Body of pancreas (tissue), 4 donors: Measurements from ENCODE around the gene GPATCH1.

Source experiments
- CTCF ChIP-seq, 7 experiments: fragments of 450-650 bp in 4 of 7; fragments of 200-600 bp in 3 of 7; sonication (generic) in 3 of 7; IDR thresholded peaks; one replicate each; pipeline ENCODE4 v1.5.1; 2016 to 2019; ENCODE audit warnings: antibody characterized with exemption in 7 of 7
- POLR2A ChIP-seq, 3 donors: fragments of 450-650 bp; IDR thresholded peaks; one replicate each; pipeline ENCODE4 v1.6.1; 2016; ENCODE audit warnings: antibody characterized with exemption in 3 of 3, mild to moderate bottlenecking in 2 of 3

DNA sequence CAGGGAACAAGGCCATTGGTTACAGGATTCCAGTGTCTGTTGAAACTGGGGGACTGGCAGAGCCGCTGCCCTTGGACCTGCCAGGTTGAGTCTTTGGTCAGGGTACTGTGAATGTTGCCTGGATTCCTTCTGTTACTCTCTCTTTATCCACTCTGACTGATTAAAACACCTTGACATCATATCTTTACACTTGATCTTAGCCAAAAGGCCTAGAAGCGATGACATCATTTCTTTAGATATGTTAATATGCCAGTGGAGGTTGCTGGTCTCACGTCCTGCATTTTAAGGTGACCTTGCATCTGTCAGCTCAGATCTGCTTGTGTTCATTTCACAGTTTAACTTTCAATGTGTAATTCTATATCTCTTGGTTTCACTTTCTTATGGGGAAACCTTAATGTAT is 9.2 kb downstream of the GPATCH1 start:
- TF ChIP-seq POLR2A (IDR thresholded peaks at IDR 0.05) (no peak), CTCF (IDR thresholded peaks at IDR 0.05) (no peak)
